IMR-90 (cell line): ENCODE results near the gene SPATC1L. TPM values are rescaled to one million over a fixed set of nuclear protein-coding genes. Genes with fewer than 3 reads are reported as not detected.

Experiments
- ATAC-seq: fragments of 200-7000 bp; cut with Tn5 transposase; 2 replicates; pipeline ENCODE4 v1.9.1; 2020; ENCODE audit warnings: low read depth, mild to moderate bottlenecking, moderate library complexity
- BruUV-seq: library from RNA; stranded (reverse); fragments of 400-500 nt; replicated peaks from 2 replicates; lab custom pipeline; 2021; lab: Mats Ljungman, UMichigan
- CTCF ChIA-PET: fragments of 300-600 bp; formaldehyde crosslinking; extraction: SDS; loops from one replicate; lab custom pipeline; 2021; ENCODE audit warnings: antibody characterized with exemption; lab: Yijun Ruan, JAX
- POLR2A ChIA-PET: fragments of 300-600 bp; sonication (Branson Sonifier 250); formaldehyde crosslinking; loops from one replicate; lab custom pipeline; 2022; ENCODE audit warnings: antibody characterized with exemption; ENCODE audit not compliant: unreplicated experiment; lab: Charles Lee
- DNase-seq: peaks from one replicate; pipeline ENCODE4 v3.0.0; 2013
- H2AFZ ChIP-seq: replicated peaks from 2 replicates; pipeline ENCODE3; 2013; ENCODE audit warnings: low read length, mild to moderate bottlenecking; ENCODE audit not compliant: poor library complexity
- H2AK5ac ChIP-seq: 2 replicates; pipeline ENCODE4 v1.6.1; 2013; ENCODE audit warnings: low read depth, low read length, inconsistent platforms
- H2AK9ac ChIP-seq: replicated peaks from 2 replicates; pipeline ENCODE3; 2013; ENCODE audit warnings: mild to moderate bottlenecking, low read depth, low read length, moderate library complexity; ENCODE audit not compliant: poor library complexity
- H2BK120ac ChIP-seq: 2 replicates; pipeline ENCODE4 v1.6.1; 2013; ENCODE audit warnings: low read depth, low read length, inconsistent platforms
- H2BK15ac ChIP-seq: 3 replicates; pipeline ENCODE4 v1.6.1; 2013; ENCODE audit warnings: low read depth, low read length, inconsistent platforms
- H2BK20ac ChIP-seq: 2 replicates; pipeline ENCODE4 v1.6.1; 2013; ENCODE audit warnings: low read depth, mild to moderate bottlenecking, inconsistent platforms, low read length, moderate library complexity
- H2BK5ac ChIP-seq: 2 replicates; pipeline ENCODE4 v1.6.1; 2013; ENCODE audit warnings: mild to moderate bottlenecking, low read depth, low read length, inconsistent platforms; ENCODE audit not compliant: poor library complexity, severe bottlenecking
- H3K14ac ChIP-seq: replicated peaks from 2 replicates; pipeline ENCODE4 v1.6.1; 2013; ENCODE audit warnings: low read depth, low read length, inconsistent platforms
- H3K18ac ChIP-seq: 2 replicates; pipeline ENCODE4 v1.6.1; 2013; ENCODE audit warnings: low read depth, low read length, control low read depth
- H3K23ac ChIP-seq: 2 replicates; pipeline ENCODE4 v1.6.1; 2013; ENCODE audit warnings: low read depth, low read length, inconsistent platforms
- H3K27ac ChIP-seq: 2 replicates; pipeline ENCODE4 v1.5.1; 2013; ENCODE audit warnings: mild to moderate bottlenecking, control low read depth, low read length; ENCODE audit not compliant: insufficient read depth
- H3K27me3 ChIP-seq: 2 replicates; pipeline ENCODE4 v1.6.1; 2013; ENCODE audit warnings: low read length; ENCODE audit not compliant: control insufficient read depth, insufficient read depth
- H3K36me3 ChIP-seq: 2 replicates; pipeline ENCODE4 v1.6.1; 2013; ENCODE audit warnings: low read length, mixed read lengths; ENCODE audit not compliant: control insufficient read depth, insufficient read depth
- H3K4ac ChIP-seq: 2 replicates; pipeline ENCODE4 v1.6.1; 2013; ENCODE audit warnings: low read depth, low read length, inconsistent platforms
- H3K4me1 ChIP-seq: 2 replicates; pipeline ENCODE4 v1.6.1; 2013; ENCODE audit warnings: low read length, mixed read lengths; ENCODE audit not compliant: control insufficient read depth, insufficient read depth
- H3K4me2 ChIP-seq: 2 replicates; pipeline ENCODE4 v1.6.1; 2013; ENCODE audit warnings: low read depth, mild to moderate bottlenecking, control low read depth, low read length, moderate library complexity
- H3K4me3 ChIP-seq: 2 replicates; pipeline ENCODE4 v1.5.1; 2013; ENCODE audit warnings: low read depth, mild to moderate bottlenecking, control low read depth, low read length, moderate library complexity; ENCODE audit not compliant: insufficient read depth
- H3K56ac ChIP-seq: 2 replicates; pipeline ENCODE4 v1.6.1; 2013; ENCODE audit warnings: low read length, inconsistent platforms; ENCODE audit not compliant: insufficient read depth; ENCODE audit errors: extremely low read depth
- H3K79me1 ChIP-seq, 2 experiments: 2 replicates each; pipeline ENCODE4 v1.6.1; 2013; ENCODE audit warnings: low read length in 2 of 2, inconsistent platforms in 1 of 2, low read depth in 1 of 2
- H3K9ac ChIP-seq: 2 replicates; pipeline ENCODE4 v1.6.1; 2013; ENCODE audit warnings: low read depth, low read length, control low read depth
- H3K9me1 ChIP-seq: 2 replicates; pipeline ENCODE4 v1.6.1; 2013; ENCODE audit warnings: low read length, inconsistent platforms; ENCODE audit not compliant: insufficient read depth
- H3K9me3 ChIP-seq: 2 replicates; pipeline ENCODE4 v1.6.1; 2013; ENCODE audit warnings: low read length; ENCODE audit not compliant: control insufficient read depth, insufficient read depth
- H4K20me1 ChIP-seq: 2 replicates; pipeline ENCODE4 v1.6.1; 2013; ENCODE audit warnings: low read length, inconsistent platforms; ENCODE audit not compliant: insufficient read depth
- H4K5ac ChIP-seq: 2 replicates; pipeline ENCODE4 v1.6.1; 2013; ENCODE audit warnings: mild to moderate bottlenecking, low read depth, low read length, control low read depth
- H4K8ac ChIP-seq, 2 experiments: 2 replicates each; pipeline ENCODE4 v1.6.1; 2013; ENCODE audit warnings: low read depth in 2 of 2, low read length in 2 of 2, control low read depth in 1 of 2, inconsistent platforms in 1 of 2
- H4K91ac ChIP-seq: 2 replicates; pipeline ENCODE4 v1.6.1; 2013; ENCODE audit warnings: low read depth, low read length, inconsistent platforms; ENCODE audit not compliant: insufficient read depth
- CEBPB ChIP-seq: IDR thresholded peaks from 2 replicates; pipeline ENCODE4 v1.6.1; 2012; ENCODE audit warnings: low read depth, low read length, improper control_type of control experiment
- MAFK ChIP-seq: IDR thresholded peaks from 2 replicates; pipeline ENCODE4 v1.6.1; 2012; ENCODE audit warnings: low read depth, low read length, improper control_type of control experiment
- MAZ ChIP-seq: IDR thresholded peaks from 2 replicates; pipeline ENCODE4 v1.6.1; 2012; ENCODE audit warnings: low read depth, mild to moderate bottlenecking, low read length, improper control_type of control experiment, moderate library complexity, borderline replicate concordance
- MXI1 ChIP-seq: IDR thresholded peaks from 2 replicates; pipeline ENCODE4 v1.6.1; 2012; ENCODE audit warnings: low read depth, mild to moderate bottlenecking, low read length, moderate library complexity, borderline replicate concordance
- RAD21 ChIP-seq: IDR thresholded peaks from 2 replicates; pipeline ENCODE4 v1.6.1; 2012; ENCODE audit warnings: low read length, improper control_type of control experiment
- RFX5 ChIP-seq: IDR thresholded peaks from 2 replicates; pipeline ENCODE4 v1.8.0; 2012; ENCODE audit warnings: low read depth, mild to moderate bottlenecking, low read length, moderate library complexity
- SMC3 ChIP-seq: fragments of 150-350 bp; IDR thresholded peaks from 2 replicates; pipeline ENCODE4 v1.6.1; 2016; ENCODE audit warnings: low read depth, mild to moderate bottlenecking, antibody characterized with exemption, low read length, moderate library complexity
- WGBS, 2 experiments: methylation state at CpG; one replicate each; pipeline versions ENCODE4 v1.1.5 to v1.1.7; 2013; ENCODE audit warnings: missing lambda C conversion rate in 2 of 2; ENCODE audit not compliant: insufficient read length in 1 of 2; ENCODE audit errors: extremely low coverage in 2 of 2; 5-methylcytosine and 5-hydroxymethylcytosine counted together
- dilution Hi-C: fragments of 300-500 bp; cut with HindIII; formaldehyde crosslinking; loops from one replicate; pipeline ENCODE4 v1.14.3; 2018; ENCODE audit warnings: low sequenced_read_pairs; ENCODE audit not compliant: unreplicated experiment
- in situ Hi-C: fragments of 300-500 bp; cut with MboI; formaldehyde crosslinking; loops from 3 replicates; pipeline ENCODE4 v1.14.3; 2019; ENCODE audit warnings: low sequenced_read_pairs, inconsistent platforms, mixed read lengths
- intact Hi-C: fragments of 100-400 bp; cut with micrococcal nuclease; formaldehyde crosslinking; loops from 2 replicates; pipeline ENCODE4 v1.10.0; 2022
- polyA plus RNA-seq, 3 experiments: library from polyadenylated mRNA; depleted of rRNA; stranded (reverse); fragments of >200 nt; gene quantifications; 2 replicates each; pipeline ENCODE4 v1.2.3, GENCODE V29; 2012; ENCODE audit warnings: low replicate concordance in 1 of 3
- total RNA-seq: library from RNA; depleted of rRNA; stranded (reverse); fragments of >200 nt; gene quantifications from 2 replicates; pipeline ENCODE4 v1.2.3, GENCODE V29; 2012

The SPATC1L gene
- total and polyA plus RNA-seq, 2 of the 4 experiments (the other 2 are of a cell fraction), result 3.8 to 17.2 TPM

DNA sequence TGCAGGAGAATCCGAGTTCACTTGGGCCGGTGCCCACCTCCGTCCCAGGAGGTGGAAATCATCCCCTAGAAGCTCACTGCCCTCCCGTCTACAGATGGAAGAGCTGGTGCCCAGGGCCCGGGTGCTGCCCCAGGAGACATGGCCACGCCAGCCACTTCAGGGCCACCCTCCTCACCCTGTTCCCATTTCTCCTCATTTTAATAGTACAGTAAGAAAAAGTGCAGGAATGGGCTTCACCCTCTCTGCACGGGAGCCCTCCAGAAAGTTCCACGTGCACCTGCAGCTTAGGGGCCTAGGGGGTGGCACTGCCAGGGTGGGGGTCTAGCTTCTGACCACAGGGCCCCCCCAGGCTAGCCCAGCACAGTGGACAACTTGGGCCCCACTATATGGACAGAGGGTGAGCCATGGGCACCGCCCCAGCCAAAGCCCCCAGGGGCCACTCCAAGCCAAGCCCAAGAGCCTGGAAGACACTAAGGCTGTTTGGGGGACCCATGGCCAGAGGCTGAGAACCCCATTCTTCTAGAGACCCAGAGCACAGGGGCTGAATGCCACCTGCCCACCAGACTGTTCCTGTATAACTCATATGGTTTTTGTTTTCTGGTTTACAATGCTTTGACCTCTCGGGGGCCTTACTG is 25.5 kb downstream of the SPATC1L start:
- Histone ChIP-seq H2AFZ (no peak overlapping the region), H3K18ac (no peak overlapping the region), H3K14ac (no peak overlapping the region), H2AK5ac (no peak overlapping the region), H3K27me3 (no peaks in the 10 kb centered on the region), H3K4me3 (no peak overlapping the region), H3K4ac (no peak overlapping the region), H3K23ac (no peak overlapping the region), H2BK5ac (no peak overlapping the region), H4K5ac (no peak overlapping the region), H3K9ac (no peak overlapping the region), H3K36me3 (peaks cover 4% of the 10 kb centered on the region; the same call in 1 of the 2 replicates), H2BK20ac (no peak overlapping the region), H3K27ac (no peak overlapping the region), H4K91ac (no peak overlapping the region), H2AK9ac (no peak overlapping the region), H3K4me1 (no peaks in the 10 kb centered on the region), H4K20me1 (no peaks in the 10 kb centered on the region), H3K9me3 (peaks cover 2% of the 10 kb centered on the region; the same call in 1 of the 2 replicates), H2BK15ac (no peak overlapping the region), H3K79me1 (no peaks in the 10 kb centered on the region), H2BK120ac (no peak overlapping the region), H3K56ac (no peak overlapping the region), H3K4me2 (no peak overlapping the region), H3K9me1 (0 out of 2 replicates have a peak, but pooled peaks cover 3% of the 10 kb centered on the region), H4K8ac (no peak overlapping the region)
- 97% methylated on average over 5 of the region's 10 CpGs; no CpG with 5 or more reads in 1 of the 2 experiments for WGBS, 2 experiments
- CTCF ChIA-PET, result interaction anchor here (0.6 kb wide), 1 partner anchor 201 kb away, joined by 3 read pairs; no protein-coding TSS in a partner anchor
- dilution Hi-C loops, result no loop called here
- intact Hi-C loops, result no loop called here
- TF ChIP-seq CEBPB (no peak), MAZ (no peak), MAFK (no peak), RAD21 (no peak), MXI1 (no peak), RFX5 (no peak), SMC3 (no peak)
- ATAC-seq, result no peak
- in situ Hi-C loops, result no loop called here
- DNase-seq, result no peak
- POLR2A ChIA-PET, result no interaction called here
- no TSS peak for BruUV-seq
